22Rv1 (cell line): ENCODE results near the gene MARCHF6.

Experiments used
- ZFX ChIP-seq: fragments of 450-650 bp; IDR thresholded peaks from 2 replicates; pipeline ENCODE4 v1.6.1; 2017; ENCODE audit warnings: antibody characterized with exemption, borderline replicate concordance
- TF ChIP-seq, protein P1 (sequence below): fragments of 450-650 bp; IDR thresholded peaks from 2 replicates; pipeline ENCODE4 v1.5.1; 2017; ENCODE audit warnings: mild to moderate bottlenecking

DNA sequence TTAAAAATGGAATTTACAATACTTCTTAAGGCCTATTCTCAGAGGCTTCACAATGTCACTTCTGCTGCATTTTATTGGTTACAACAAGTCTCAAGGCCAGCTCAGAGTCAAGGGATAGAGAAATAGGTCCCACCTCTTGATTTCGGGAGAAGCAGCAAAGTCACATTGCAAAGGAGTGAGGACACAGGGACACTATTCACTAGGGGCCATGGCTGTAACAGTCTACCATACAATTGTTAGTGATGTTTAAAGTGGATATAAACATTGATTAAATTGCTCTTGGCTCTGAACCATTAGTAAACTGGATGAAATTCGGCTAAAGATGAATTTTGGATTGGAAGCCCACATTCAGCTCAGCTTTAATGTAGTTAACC lies 24.1 kb upstream of the MARCHF6 start:
- TF ChIP-seq, protein P1, sequence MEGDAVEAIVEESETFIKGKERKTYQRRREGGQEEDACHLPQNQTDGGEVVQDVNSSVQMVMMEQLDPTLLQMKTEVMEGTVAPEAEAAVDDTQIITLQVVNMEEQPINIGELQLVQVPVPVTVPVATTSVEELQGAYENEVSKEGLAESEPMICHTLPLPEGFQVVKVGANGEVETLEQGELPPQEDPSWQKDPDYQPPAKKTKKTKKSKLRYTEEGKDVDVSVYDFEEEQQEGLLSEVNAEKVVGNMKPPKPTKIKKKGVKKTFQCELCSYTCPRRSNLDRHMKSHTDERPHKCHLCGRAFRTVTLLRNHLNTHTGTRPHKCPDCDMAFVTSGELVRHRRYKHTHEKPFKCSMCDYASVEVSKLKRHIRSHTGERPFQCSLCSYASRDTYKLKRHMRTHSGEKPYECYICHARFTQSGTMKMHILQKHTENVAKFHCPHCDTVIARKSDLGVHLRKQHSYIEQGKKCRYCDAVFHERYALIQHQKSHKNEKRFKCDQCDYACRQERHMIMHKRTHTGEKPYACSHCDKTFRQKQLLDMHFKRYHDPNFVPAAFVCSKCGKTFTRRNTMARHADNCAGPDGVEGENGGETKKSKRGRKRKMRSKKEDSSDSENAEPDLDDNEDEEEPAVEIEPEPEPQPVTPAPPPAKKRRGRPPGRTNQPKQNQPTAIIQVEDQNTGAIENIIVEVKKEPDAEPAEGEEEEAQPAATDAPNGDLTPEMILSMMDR = no peak
- TF ChIP-seq ZFX = no peak
